Measurements from ENCODE around the gene FUCA1. TPM values are rescaled to one million over a fixed set of nuclear protein-coding genes. Genes with fewer than 3 reads are reported as not detected.

Gene FUCA1
- total RNA-seq, 4 donors from 2014 or later, result 31.7 to 49.5 (median 45.7) TPM

- TF ChIP-seq, protein P1, sequence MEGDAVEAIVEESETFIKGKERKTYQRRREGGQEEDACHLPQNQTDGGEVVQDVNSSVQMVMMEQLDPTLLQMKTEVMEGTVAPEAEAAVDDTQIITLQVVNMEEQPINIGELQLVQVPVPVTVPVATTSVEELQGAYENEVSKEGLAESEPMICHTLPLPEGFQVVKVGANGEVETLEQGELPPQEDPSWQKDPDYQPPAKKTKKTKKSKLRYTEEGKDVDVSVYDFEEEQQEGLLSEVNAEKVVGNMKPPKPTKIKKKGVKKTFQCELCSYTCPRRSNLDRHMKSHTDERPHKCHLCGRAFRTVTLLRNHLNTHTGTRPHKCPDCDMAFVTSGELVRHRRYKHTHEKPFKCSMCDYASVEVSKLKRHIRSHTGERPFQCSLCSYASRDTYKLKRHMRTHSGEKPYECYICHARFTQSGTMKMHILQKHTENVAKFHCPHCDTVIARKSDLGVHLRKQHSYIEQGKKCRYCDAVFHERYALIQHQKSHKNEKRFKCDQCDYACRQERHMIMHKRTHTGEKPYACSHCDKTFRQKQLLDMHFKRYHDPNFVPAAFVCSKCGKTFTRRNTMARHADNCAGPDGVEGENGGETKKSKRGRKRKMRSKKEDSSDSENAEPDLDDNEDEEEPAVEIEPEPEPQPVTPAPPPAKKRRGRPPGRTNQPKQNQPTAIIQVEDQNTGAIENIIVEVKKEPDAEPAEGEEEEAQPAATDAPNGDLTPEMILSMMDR (IDR thresholded peaks at IDR 0.05), result no peak
- DNase-seq (ENCODE audit: low spot score), result no peak
- no peak for ATAC-seq (ENCODE audit: low FRiP score)
Observed at GRCh38 chr1:23895993-23896392, 27.9 kb upstream of the FUCA1 start.

DNA sequence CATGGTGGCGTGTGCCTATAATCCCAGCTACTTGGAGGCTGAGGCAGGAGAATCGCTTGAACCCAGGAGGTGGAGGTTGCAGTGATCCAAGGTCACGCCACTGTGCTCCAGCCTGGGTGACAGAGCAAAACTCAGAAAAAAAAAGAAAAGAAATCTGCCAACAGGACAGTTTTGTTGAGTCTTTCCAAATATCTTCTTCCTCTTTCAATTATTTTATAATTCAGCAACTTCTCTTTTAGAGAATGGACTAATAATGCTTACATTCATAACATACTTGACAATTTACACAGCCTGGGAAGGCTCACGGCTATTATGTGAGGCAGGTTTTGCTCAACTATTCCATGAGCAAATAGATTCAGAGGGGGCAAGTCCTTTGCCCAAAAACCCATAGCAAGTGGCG is 27.0 kb upstream of the FUCA1 start:
- TF ChIP-seq, protein P1 (IDR thresholded peaks at IDR 0.05), result no peak
- DNase-seq (ENCODE audit: low spot score) (no peak), ATAC-seq (ENCODE audit: low FRiP score) (no peak)

DNA sequence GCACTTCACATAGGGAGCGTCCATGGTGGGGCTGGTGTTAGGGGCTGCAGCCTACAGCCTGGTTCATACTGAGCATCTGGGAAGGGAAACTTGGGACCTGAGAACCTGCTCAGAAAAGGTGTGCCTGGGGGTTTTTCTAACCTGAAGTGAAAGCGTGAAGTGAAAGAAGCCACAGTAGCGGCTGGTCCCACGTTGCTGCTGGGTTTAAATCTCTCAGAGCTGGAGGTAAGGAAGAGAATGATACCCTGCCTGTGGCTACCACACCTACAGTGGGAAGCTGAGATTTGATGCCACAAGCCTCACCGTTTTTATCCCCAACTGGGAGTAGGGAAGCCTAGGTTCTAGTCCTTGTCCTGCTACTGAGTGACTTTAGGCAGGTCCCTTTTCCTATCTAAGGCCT is 21.0 kb upstream of the FUCA1 start:
- DNase-seq (ENCODE audit: low spot score) (no peak), ATAC-seq (ENCODE audit: low FRiP score) (no peak)
- TF ChIP-seq, protein P1 (IDR thresholded peaks at IDR 0.05), result no peak

DNA sequence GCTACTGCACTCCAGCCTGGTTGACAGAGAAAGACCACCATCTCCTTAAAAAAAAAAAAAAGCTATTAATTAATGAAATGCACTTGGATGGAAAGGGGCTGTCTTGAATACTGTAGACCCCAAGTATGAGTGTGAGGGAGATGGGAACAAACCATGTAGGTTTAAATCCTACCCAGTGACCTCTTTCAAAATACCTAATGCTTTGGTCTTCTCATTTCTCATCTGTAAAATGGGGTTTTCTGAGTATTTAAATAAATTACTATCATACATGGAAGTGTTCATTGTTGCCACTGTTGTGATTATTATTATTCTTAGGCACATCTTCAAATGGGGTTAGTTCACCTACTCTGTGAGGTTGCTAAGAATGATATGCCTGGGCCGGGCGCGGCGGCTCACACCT is 17.1 kb upstream of the FUCA1 start:
- TF ChIP-seq, protein P1 (IDR thresholded peaks at IDR 0.05), result no peak
- DNase-seq (ENCODE audit: low spot score) (no peak), ATAC-seq (ENCODE audit: low FRiP score) (no peak)

DNA sequence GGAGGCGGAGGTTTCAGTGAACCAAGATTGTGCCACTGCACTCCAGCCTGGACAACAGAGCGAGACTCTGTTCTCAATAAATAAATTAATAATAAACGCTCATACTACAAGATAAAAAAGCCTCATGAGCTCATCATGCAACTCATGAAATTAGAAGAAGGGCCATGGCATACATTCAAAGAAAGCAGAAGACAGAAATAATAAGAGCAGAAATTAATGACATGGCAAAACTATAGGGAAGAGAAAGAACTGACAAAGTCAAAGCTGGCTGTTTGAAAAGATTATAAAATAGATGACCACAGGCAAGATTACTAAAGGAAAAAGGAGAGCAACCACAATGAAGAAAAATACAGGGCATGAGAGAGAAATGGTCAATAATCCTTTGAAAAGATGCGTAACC is 14.7 kb upstream of the FUCA1 start:
- ATAC-seq (ENCODE audit: low FRiP score) (no peak), DNase-seq (ENCODE audit: low spot score) (no peak)
- TF ChIP-seq, protein P1 (IDR thresholded peaks at IDR 0.05), result no peak

- TF ChIP-seq, protein P1 (IDR thresholded peaks at IDR 0.05), result no peak
Observed at GRCh38 chr1:23879809-23880208, 11.7 kb upstream of the FUCA1 start.

GRCh38 chr1:23878668-23879067 is 10.6 kb upstream of the FUCA1 start:
- ATAC-seq (ENCODE audit: low FRiP score) (no peak), DNase-seq (ENCODE audit: low spot score) (no peak)
- TF ChIP-seq, protein P1 (IDR thresholded peaks at IDR 0.05), result no peak

More at GRCh38 chr1:23879809-23880208, 11.7 kb upstream of the FUCA1 start:
- DNase-seq (ENCODE audit: low spot score) (no peak), ATAC-seq (ENCODE audit: low FRiP score) (no peak)

Measured in omental fat pad (tissue), 4 donors.